Spleen (tissue), 11 donors: ENCODE results near the gene HOXD11. TPM values are rescaled to one million over a fixed set of nuclear protein-coding genes. Genes with fewer than 3 reads are reported as not detected.

Source experiments
- DNase-seq: peaks from one replicate; pipeline ENCODE4 v3.0.0-alpha.2; 2020
- H3K27ac ChIP-seq, 8 donors: fragments of 200-600 bp; sonication (generic) in 7 of 8; 1 replicate in 4 of 8; 2 replicates in 4 of 8; pipeline versions ENCODE4 v1.5.0 to v1.8.0; 2016 to 2021; ENCODE audit warnings: inconsistent platforms in 4 of 8, mild to moderate bottlenecking in 4 of 8, moderate library complexity in 1 of 8
- H3K27me3 ChIP-seq, 7 donors: fragments of 200-600 bp; sonication (generic) in 6 of 7; replicated peaks in 1 of 7; 1 replicate in 4 of 7; 2 replicates in 3 of 7; pipeline versions ENCODE4 v1.5.0 to v1.8.0; 2016 to 2021; ENCODE audit warnings: inconsistent platforms in 3 of 7, mild to moderate bottlenecking in 1 of 7
- H3K36me3 ChIP-seq, 6 donors: fragments of 200-600 bp; sonication (generic) in 5 of 6; 1 replicate in 4 of 6; 2 replicates in 2 of 6; pipeline versions ENCODE4 v1.5.0 to v1.8.0; 2016 to 2021; ENCODE audit warnings: inconsistent platforms in 2 of 6
- H3K4me1 ChIP-seq, 6 donors: fragments of 200-600 bp; sonication (generic) in 5 of 6; 1 replicate in 3 of 6; 2 replicates in 3 of 6; pipeline versions ENCODE4 v1.5.0 to v1.8.0; 2016 to 2021; ENCODE audit warnings: inconsistent platforms in 3 of 6
- H3K4me3 ChIP-seq, 8 donors: fragments of 200-600 bp; sonication (generic) in 7 of 8; 1 replicate in 4 of 8; 2 replicates in 4 of 8; pipeline versions ENCODE4 v1.5.0 to v1.8.0; 2016 to 2021; ENCODE audit warnings: inconsistent platforms in 4 of 8, mild to moderate bottlenecking in 4 of 8, moderate library complexity in 2 of 8
- H3K9me3 ChIP-seq, 8 donors: fragments of 200-600 bp; sonication (generic) in 7 of 8; 1 replicate in 4 of 8; 2 replicates in 4 of 8; pipeline versions ENCODE4 v1.5.0 to v1.8.0; 2016 to 2021; ENCODE audit warnings: inconsistent platforms in 4 of 8
- POLR2A ChIP-seq, 3 donors: fragments of 450-650 bp; IDR thresholded peaks; one replicate each; pipeline ENCODE4 v1.5.1; 2017; ENCODE audit warnings: antibody characterized with exemption in 3 of 3, mild to moderate bottlenecking in 1 of 3
- POLR2AphosphoS5 ChIP-seq, 3 donors: sonication (generic); formaldehyde crosslinking; IDR thresholded peaks; one replicate each; pipeline ENCODE4 v1.5.1; 2017; ENCODE audit warnings: antibody characterized with exemption in 3 of 3
- WGBS, 5 donors: extraction: QIAGEN DNeasy Blood & Tissue Kit in 3 of 5; methylation state at CpG; one replicate each; pipeline versions ENCODE4 v1.1.5 to v1.1.7; 2013 to 2018; 5-methylcytosine and 5-hydroxymethylcytosine counted together
- intact Hi-C: fragments of 100-400 bp; cut with DNase I; formaldehyde crosslinking; loops from one replicate; pipeline ENCODE4 v1.15.0; 2023; ENCODE audit warnings: low total_unique reads
- polyA plus RNA-seq, 3 donors: library from polyadenylated mRNA; stranded (reverse); fragments of 200-250 nt; gene quantifications; one replicate each; pipeline ENCODE4 v1.2.1, GENCODE V29; 2013
- total RNA-seq, 7 donors: library from RNA; depleted of rRNA in 3 of 7; stranded (reverse); fragments of >200 nt in 3 of 7; fragmentation: NEBNext Ultra II Directional in 4 of 7; extraction: Animal tissue kit (Norgen Biotek cat#: 25700) in 4 of 7; gene quantifications; one replicate each; pipeline versions ENCODE4 v1.1.0 to v1.2.1, GENCODE V29; 2016 to 2021
- TF ChIP-seq, protein P1 (sequence below), 11 experiments: fragments of 200-600 bp in 7 of 11; fragments of 450-650 bp in 4 of 11; sonication (generic) in 4 of 11; IDR thresholded peaks in 8 of 11; conservative IDR thresholded peaks in 3 of 11; 1 replicate in 7 of 11; 2 replicates in 4 of 11; pipeline versions ENCODE4 v1.4.0 to v1.8.0; 2016 to 2021; ENCODE audit warnings: antibody characterized with exemption in 11 of 11, inconsistent platforms in 4 of 11, mild to moderate bottlenecking in 1 of 11
- donor health status: healthy with polysubstance abuse.
- donor health status: DM: no; HTN: no; CAD: no; lungs with moderate emphysema.
- donor health status: DM: no; HTN: no; CAD: no.
- donor health status: Bipolar disorder and iron deficiency.
- donor health status: healthy.
- donor health status: DM: no; HTN: no; CAD: no.
- donor health status: DM: yes; HTN: yes; CAD: no.

HOXD11 gene
- total and polyA plus RNA-seq, 10 donors, result not detected

DNA sequence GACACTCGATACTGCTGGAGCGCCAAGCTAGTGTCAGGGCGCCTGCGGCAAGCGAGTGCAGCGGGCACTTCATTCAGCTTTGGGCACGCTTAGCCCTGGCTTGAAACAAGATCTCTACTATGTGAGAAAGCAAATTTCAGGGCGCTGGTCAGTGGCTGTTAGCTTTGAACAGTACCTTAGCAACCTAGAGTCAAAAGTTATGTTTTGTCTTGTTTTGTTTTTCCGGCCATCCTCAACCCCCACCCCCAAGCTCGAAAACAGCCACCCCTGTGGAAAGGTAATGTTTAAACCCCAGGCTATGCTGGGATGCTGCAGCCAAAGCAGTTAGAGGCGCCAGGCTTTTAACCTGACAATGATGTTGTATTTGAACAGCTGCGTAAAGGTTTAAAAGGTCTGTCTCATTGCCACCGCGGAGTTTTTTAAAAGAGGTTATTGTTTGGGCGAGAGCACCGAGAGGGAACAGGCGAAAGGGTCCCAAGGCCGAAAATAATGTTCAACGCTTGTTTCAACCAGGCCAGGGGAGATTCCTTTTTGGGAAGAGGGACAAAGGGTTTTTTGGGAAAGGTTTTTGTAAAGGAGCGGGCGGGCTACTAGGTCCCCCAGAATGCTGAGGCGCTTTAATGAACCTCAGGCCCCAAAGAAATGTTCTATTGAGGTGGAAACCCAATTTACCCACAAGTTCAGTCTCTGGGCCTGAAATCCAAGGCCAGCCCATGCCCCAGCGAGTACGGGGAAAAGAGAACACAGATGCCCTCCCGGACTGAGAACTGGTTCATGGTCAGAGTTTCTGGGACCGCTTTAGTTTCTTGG lies 7.2 kb downstream of the HOXD11 start:
- Histone ChIP-seq H3K9me3 (peaks cover 0 to 11% (median 0%) of the 10 kb centered on the region in 8 donors), H3K36me3 (no peaks in the 10 kb centered on the region), H3K27ac (no peak overlapping the region), H3K27me3 (peaks cover 21 to 100% (median 100%) of the 10 kb centered on the region in 7 donors), H3K4me3 (no peak overlapping the region), H3K4me1 (peaks cover 0 to 29% (median 11%) of the 10 kb centered on the region in 6 donors)
- 13 to 27% (median 17%) methylated on average over 25 to 26 of the region's 26 CpGs for WGBS, 5 donors
- intact Hi-C loops, result loop anchor here (10.0 kb wide), 1 partner anchor 700 kb away; no protein-coding TSS in a partner anchor
- TF ChIP-seq, protein P1, sequence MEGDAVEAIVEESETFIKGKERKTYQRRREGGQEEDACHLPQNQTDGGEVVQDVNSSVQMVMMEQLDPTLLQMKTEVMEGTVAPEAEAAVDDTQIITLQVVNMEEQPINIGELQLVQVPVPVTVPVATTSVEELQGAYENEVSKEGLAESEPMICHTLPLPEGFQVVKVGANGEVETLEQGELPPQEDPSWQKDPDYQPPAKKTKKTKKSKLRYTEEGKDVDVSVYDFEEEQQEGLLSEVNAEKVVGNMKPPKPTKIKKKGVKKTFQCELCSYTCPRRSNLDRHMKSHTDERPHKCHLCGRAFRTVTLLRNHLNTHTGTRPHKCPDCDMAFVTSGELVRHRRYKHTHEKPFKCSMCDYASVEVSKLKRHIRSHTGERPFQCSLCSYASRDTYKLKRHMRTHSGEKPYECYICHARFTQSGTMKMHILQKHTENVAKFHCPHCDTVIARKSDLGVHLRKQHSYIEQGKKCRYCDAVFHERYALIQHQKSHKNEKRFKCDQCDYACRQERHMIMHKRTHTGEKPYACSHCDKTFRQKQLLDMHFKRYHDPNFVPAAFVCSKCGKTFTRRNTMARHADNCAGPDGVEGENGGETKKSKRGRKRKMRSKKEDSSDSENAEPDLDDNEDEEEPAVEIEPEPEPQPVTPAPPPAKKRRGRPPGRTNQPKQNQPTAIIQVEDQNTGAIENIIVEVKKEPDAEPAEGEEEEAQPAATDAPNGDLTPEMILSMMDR (IDR thresholded peaks at IDR 0.05 in 8 of 11, conservative IDR thresholded peaks at IDR 0.05 in 3 of 11), result no peak
- TF ChIP-seq POLR2A (IDR thresholded peaks at IDR 0.05), result no peak
- TF ChIP-seq POLR2AphosphoS5 (IDR thresholded peaks at IDR 0.05), result no peak
- DNase-seq, result no peak

DNA sequence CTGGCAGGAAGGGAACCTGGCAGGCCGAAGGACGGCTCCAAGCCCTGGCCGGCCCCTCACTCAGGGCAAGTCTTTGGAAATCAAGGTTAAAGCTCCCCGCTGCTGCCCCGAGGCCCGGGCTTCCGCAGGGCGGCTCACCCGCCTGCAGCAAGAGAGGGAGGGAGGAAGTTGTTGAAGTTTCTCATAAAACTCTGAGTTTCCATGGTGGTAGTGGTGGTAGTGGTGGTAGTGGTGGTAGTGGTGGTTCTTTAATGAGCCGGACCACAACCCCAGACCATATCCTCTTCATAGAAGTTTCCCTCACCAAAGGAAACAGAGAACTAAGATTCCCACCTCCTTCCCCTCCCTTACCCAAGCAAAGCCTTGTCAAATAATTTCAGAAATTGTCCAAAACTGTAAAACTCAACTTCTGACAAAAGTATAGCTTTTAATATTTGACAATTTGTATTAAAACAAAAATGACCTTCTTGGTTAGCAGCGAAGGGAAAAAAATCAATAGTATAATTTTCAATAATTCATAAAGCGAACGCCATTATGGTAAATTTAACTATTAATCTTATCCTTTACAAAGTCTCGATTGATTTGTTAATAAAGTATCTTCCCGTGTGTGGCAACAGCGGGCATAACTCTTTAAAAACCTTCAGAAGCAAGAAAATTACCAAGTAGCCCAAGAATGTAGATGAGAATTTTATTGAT lies 8.0 kb downstream of the HOXD11 start:
- TF ChIP-seq POLR2A (IDR thresholded peaks at IDR 0.05) (no peak), POLR2AphosphoS5 (IDR thresholded peaks at IDR 0.05) (no peak)
- TF ChIP-seq, protein P1 (IDR thresholded peaks at IDR 0.05 in 8 of 11, conservative IDR thresholded peaks at IDR 0.05 in 3 of 11), result no peak

DNA sequence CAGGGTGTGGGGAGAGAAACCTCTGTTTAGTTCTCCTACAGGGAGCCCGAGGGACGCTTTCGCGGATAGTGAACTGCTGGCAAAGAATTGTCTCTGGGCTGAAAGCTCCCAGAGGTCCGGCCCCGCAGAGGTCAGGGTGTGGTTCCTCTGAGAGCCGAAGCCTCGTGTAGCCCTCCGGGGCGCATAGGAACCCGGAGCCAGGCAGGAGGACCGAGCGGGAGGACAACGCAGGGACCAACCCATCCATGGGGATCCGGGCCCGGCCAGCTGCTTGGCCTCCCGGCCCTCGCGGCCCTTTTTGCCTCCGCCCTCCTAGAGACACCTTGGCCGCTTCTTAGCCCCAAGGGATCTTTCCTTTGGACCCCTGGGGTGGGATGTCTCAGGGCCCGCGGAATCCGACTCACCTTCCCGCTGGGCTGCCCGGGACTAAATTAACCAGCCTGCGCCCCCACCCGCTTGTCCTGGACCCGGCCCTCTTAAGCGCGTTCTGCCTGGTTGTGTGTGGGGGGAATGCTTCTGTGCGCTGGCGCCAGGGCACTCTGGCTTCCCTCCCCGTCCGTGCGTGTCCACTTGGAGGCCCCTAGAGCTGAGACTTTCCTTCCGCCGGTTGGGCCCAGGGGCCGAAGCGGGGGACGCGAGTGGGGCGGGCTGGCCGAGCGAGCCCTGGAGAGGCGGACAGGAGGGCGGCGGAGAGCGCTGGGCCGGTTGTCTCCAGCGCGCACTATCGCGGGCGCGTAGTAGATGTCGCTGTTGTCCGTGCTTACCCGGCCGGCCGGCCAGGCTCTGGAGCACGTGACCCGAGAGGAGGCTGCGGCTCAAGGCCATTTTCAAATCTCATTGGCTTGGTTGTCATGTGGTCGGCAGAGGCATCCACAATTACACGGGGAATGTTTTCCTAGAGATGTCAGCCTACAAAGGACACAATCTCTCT lies 9.1 kb downstream of the HOXD11 start, which contains the start of gene HOXD10:
Gene HOXD10, plus strand, starts transcription at position 896 of the 931 bp plus-strand sequence. CDS start 56 bp downstream, outside the sequence.
- WGBS, 5 donors, result 8 to 12% (median 10%) methylated on average over 41 to 66 of the region's 66 CpGs
- intact Hi-C loops, result loop anchor here (10.0 kb wide), 1 partner anchor 699 kb away; no protein-coding TSS in a partner anchor
- Histone ChIP-seq H3K36me3 (no peaks in the 10 kb centered on the region), H3K4me3 (peak within 1 kb of the TSS in 1 of 8 donors; percentile 32), H3K9me3 (peaks cover 0 to 11% (median 0%) of the 10 kb centered on the region in 8 donors), H3K27ac (no peak within 1 kb of the TSS), H3K4me1 (peaks cover 0 to 28% (median 9%) of the 10 kb centered on the region in 6 donors), H3K27me3 (peaks cover 12 to 100% (median 100%) of the 10 kb centered on the region in 7 donors)
- DNase-seq, result peak; percentile 75
- TF ChIP-seq, protein P1 (IDR thresholded peaks at IDR 0.05 in 8 of 11, conservative IDR thresholded peaks at IDR 0.05 in 3 of 11), result peak in 6 of 11 experiments; percentile 7 to 43 (median 26)
- peak in 2 of 3 donors; percentile 50 to 53 for TF ChIP-seq POLR2AphosphoS5 (IDR thresholded peaks at IDR 0.05)
- no peak for TF ChIP-seq POLR2A (IDR thresholded peaks at IDR 0.05)

More for the DNA sequence above, 8.0 kb downstream of the HOXD11 start:
- intact Hi-C loops, result loop anchor here (10.0 kb wide), 1 partner anchor 700 kb away; no protein-coding TSS in a partner anchor
- H3K4me3 ChIP-seq, result no peak overlapping the region
- WGBS, 5 donors, result 17 to 31% (median 20%) methylated on average over 11 to 16 of the region's 16 CpGs
- H3K9me3 ChIP-seq, result peaks cover 0 to 11% (median 0%) of the 10 kb centered on the region in 8 donors
- DNase-seq, result no peak
- H3K4me1 ChIP-seq, result peaks cover 0 to 28% (median 11%) of the 10 kb centered on the region in 6 donors
- H3K27ac ChIP-seq, result no peak overlapping the region
- H3K36me3 ChIP-seq, result no peaks in the 10 kb centered on the region
- peaks cover 18 to 100% (median 100%) of the 10 kb centered on the region in 7 donors for H3K27me3 ChIP-seq
